Left forelimb (tissue), 1 donor: ENCODE results near the gene RPUSD1.
"Not testable (repeated sequence)": the region's sequence is repeated elsewhere in the genome, so short reads cannot be mapped to it uniquely, and the experiment has no call there.

Experiments used
- DNase-seq: peaks from one replicate; pipeline ENCODE4 v3.0.0-alpha.2; 2018; ENCODE audit warnings: low spot score

Gene RPUSD1

GRCh38 chr16:747978-748746 lies 40.0 kb downstream of the RPUSD1 start:
- no peak for DNase-seq

- DNase-seq, result no peak
Observed at GRCh38 chr16:746637-747036, 41.5 kb downstream of the RPUSD1 start.

GRCh38 chr16:745739-746138 lies 42.4 kb downstream of the RPUSD1 start:
- no peak for DNase-seq

GRCh38 chr16:743794-744500 lies 44.2 kb downstream of the RPUSD1 start:
- DNase-seq, result no peak

GRCh38 chr16:742894-743293 lies 45.3 kb downstream of the RPUSD1 start:
- not testable (repeated sequence) for DNase-seq

DNA sequence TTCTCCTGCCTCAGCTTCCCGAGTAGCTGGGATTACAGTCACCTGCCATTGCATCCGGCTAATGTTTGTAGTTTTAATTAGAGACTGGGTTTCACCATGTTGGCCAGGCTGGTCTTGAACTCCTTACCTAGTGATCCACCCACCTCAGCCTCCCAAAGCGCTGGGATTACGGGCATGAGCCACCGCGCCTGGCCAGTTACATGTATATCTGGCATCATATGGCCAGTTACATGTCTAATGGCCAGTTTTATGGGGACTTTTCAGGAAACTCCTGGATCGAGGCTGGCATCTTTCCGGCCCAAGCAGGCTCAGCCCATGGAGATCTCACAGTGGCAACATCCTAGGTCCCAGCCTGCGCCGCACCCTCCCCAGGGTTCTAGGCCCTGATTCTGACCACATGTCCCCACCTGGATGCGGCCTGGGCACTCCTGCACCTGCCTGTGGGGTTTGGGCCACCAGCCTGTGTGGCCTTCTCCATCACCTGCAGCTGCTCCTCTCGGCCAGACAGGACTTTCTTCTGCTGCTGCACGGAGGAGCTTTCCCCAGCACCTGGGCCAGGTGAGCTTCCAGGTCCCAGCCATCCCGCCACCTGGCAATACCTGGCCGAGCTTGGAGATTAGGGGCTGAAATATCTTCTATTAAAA lies 46.1 kb downstream of the RPUSD1 start:
- DNase-seq, result no peak

DNA sequence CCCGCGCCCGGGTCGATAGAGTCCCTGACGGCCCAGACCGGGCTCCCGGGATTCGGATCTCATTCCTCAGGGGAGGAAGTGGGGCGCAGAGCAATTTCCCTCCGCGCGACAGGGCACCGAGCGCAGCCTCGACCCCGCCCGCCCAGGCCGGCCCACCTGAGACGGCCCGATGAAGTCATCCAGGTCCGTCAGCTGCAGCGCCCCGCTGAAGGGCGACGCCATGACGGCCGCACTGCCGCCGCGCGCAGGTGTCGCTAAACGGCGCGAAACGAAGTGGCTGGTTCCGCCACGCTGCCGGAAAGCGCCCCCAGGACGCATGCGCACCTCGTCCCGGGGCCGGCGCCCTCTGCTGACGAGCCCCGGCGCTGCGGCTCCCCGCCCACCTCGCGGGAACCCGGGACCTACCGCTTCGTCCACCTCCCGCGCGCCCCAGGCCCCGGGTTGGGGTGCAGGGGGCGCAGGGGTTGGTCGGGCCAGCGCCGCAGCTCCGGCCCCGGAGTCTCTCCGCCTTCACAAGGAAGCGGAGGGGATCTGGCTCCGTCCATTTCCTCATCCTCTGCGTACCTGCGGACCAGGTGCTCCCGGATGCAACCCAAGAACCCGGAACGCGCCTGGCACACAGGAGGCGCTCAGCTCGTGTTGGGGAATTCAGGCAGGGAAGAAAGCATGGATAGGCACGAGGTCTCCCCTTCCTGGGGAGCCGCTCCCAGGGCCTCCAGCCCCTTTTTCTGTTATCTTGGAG lies 47.2 kb downstream of the RPUSD1 start, which contains the start of gene CIAO3:
TSS of gene CIAO3 (minus strand) at position 234 of the 742 bp plus-strand sequence. CDS start at position 222, 12 bp downstream.
- peak; percentile 93 for DNase-seq

DNA sequence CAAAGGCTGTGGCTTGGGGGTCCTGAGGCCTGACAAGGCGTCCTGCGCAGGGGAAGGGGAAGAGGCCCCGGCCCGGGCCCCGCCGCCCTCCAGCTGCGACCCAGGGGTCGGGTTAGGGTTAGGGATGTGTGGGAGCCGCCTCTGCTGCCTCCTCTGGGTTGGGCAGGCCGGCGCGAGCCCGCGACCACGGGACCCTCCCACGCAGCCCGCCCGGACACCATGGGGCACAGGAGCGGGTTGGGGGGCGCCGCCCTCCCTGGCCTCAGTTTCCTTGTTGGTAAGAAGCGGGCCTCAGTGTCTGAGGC lies 47.8 kb downstream of the RPUSD1 start:
- DNase-seq, result no peak

DNA sequence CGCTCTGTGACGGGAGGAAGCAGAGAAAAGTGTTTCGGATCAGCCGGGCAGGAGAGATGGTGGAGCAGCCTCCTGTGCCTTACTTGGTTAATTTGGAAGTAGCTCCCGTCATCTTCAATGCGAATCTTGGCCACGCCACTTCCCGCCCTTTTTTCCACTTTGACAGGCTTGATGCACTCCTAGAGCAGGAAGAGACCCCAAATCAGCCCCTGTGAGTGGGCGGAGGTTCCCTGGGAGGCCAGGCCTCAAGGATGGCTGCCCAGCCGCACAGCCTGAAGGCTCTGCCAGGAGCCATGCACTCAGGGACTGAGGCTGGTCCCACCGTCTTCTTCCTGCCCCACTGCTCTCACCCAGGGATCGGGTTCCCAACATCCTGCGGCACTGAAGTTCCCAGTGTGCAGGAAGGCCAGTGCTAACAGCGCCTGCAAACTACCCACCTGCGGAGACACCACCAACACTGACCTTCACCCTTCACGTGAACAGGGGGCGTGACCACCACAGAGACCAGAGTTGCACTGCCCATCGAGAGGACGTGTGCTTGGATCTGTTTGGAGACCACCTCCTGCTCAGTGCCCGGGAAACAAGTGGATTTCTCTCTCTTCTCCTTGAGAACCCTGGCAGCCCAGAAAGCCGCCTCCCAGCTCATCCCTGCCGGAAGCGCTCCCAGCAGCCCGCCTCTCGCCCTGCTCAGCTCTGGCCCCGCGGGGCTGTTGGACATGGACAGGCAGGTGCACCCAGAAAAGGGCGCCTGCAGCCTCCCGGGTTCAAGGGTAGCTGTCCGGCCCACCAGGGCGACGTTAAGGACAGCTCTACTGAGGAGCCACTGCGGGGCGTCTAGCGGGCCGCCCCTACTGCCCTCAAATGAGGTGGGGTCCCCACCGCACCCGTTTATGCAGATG lies 48.4 kb downstream of the RPUSD1 start:
- no peak for DNase-seq

DNA sequence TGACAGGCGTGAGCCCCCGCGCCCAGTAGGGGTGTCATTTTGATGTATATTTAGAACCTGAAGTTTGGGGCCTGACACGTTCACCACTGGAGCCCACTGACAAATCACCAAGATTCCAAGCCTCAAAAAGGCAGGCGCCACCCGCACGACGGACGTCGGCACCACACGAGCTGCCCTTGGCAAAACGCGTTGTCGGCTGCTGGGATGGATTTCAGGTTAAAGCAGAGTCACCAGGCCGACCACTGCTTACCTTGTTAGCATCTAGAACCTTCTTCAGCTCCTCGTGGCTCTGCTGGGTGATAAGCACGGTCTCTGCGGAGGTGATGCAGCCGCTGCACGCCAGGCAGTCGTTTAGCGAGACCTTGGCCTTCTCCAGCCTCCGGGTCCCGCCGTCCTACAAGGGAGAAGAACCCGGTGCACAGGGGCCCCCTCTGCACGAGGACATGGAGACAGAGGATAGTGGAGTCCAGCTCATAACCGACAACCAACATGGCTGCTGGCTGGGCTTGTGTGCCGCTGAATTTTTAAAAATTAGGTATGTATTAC lies 51.2 kb downstream of the RPUSD1 start:
- no peak for DNase-seq

DNA sequence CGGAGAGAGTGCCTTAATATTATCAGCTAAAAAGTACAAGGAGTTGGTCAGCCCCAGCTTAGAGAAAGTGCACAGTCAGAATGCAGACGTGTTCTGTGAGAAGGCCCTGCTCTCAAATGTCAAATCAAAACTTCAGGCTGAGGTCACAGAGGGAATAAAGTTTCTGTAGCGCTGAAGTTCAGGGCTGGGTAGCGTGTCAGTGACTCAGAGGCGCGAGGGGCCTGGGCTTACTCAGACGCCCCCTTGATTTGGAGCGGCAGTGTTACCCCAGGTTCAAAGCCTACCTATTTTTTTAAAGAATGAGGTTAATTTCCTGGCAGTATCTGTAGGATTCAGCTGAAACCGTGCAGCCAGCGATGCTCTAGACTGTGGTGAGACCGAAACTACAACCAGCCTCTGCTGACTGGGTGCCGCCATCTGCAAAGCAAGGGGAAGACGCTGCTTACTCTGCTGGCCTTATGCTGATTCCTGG lies 52.2 kb downstream of the RPUSD1 start:
- no peak for DNase-seq

DNA sequence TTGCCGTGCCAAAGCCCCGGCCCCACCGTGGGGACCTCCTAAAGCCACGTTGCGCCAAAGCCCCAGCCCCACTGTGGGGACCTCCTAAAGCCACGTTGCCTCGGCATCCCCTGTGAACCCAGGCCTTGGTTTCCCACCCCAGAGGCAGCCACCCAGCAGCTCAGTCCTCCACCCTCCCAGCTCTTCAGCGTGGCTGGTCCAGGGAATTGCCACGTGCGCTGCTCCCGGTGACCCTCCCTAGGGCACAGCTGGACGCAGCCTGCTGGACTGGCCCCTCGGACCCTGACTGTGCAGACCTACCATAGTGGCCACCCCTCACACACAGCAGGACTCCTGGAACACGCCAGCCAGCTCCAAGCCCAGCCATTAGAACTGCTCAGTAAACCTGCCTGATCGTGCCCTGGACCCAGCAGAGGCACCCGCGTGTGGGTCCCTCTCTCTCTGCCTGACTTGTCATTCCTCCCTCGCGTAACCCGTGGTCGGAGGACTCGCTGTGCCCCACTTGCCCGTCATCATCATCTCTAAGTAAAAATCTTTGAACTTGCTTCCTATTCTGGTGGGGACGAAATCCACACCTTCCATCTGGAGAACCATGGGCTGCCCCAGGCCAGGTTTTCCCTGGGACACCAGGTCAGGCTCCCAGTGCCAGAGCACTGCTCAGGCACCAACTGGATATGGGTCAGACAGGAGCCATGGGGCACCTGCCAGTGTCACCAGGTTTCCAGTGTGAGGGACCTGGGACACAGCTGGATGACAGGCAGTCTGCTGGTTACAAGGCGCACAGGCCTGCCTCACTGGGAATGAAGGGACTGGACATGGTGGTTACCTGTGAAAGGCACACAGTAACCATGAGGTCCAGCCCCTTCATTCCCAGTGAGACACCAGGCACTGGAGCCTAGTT lies 53.0 kb downstream of the RPUSD1 start:
- DNase-seq, result no peak
